ENCODE results near the gene COTL1. TPM values are rescaled to one million over a fixed set of nuclear protein-coding genes. Genes with fewer than 3 reads are reported as not detected.

Gene COTL1, protein sequence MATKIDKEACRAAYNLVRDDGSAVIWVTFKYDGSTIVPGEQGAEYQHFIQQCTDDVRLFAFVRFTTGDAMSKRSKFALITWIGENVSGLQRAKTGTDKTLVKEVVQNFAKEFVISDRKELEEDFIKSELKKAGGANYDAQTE
- 102 TPM for polyA plus RNA-seq (2013, experiment 1 of 2)
- polyA plus RNA-seq (2013, experiment 2 of 2): 104 TPM

DNA sequence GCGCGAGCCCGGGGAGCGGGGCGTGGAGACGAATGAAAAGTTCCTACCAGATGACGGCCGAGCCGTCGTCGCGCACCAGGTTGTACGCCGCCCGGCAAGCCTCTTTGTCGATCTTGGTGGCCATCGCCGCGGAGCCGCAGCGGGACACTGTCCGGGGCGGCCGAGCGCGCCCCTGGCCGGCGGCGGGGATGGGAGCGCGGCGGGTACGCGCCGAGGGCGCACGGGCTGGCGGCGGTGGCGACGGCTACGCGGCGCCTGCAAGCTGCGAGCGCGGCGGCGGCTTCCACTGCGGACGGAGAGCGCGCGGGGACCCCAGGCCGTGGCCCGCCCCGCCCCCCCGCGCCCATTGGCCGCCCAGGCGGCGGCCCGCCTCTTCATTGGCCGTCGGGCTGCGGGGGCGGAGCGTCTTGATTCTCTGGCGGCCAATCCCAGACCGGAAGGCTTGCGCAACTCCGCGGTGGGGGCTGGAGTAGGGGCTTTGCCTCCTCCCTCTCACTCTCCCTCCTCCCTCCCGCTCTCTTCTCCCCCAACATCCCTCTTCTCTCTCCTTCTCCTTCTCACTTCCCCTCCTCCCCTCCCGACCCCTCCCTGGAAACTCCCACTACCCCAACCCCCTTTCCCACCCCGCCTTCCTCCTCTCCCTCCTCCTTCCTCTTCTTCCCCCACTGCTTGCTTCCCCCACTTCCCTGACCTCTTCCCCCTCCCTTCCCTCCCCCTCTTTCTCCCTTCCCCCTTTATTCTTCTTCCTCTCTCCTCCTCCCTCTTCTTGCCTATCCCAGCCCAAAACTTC lies at the start of gene COTL1:
COTL1 (minus strand) TSS at position 288 of the 790 bp plus-strand sequence; CDS start at position 124, 164 bp downstream.
- H3K79me1 ChIP-seq (ENCODE audit: low read length): peaks cover 9% of the 10 kb centered on the region
- no peak within 1 kb of the TSS for H2AK5ac ChIP-seq (ENCODE audit: low read length)
- WGBS (ENCODE audit: extremely low coverage, insufficient coverage, low lambda C conversion rate): no CpG with 5 or more reads among the region's 76 CpGs
- H3K4ac ChIP-seq (ENCODE audit: low read depth, low read length): peak within 1 kb of the TSS; percentile 66
- H3K56ac ChIP-seq (ENCODE audit: low read length): peak within 1 kb of the TSS; percentile 90
- H3K4me2 ChIP-seq (ENCODE audit: low read length): peak within 1 kb of the TSS; percentile 90
- no peak within 1 kb of the TSS for H4K5ac ChIP-seq (ENCODE audit: low read length)
- no peak within 1 kb of the TSS for H4K8ac ChIP-seq (ENCODE audit: low read depth, low read length)
- no peaks in the 10 kb centered on the region for H3K36me3 ChIP-seq (ENCODE audit: control insufficient read depth, insufficient read depth, low read length)
- peak within 1 kb of the TSS; percentile 75 for H3K27ac ChIP-seq (ENCODE audit: low read depth, low read length)
- H2BK5ac ChIP-seq (ENCODE audit: low read length): peak within 1 kb of the TSS; percentile 89
- H3K23ac ChIP-seq (ENCODE audit: low read length): no peak within 1 kb of the TSS
- peak within 1 kb of the TSS; percentile 81 for H3K4me3 ChIP-seq (ENCODE audit: low read length)
- H3K27me3 ChIP-seq (ENCODE audit: insufficient read depth, low read length, poor library complexity): no peaks in the 10 kb centered on the region
- H3K18ac ChIP-seq (ENCODE audit: low read length): peak within 1 kb of the TSS; percentile 69
- peaks cover 29% of the 10 kb centered on the region for H3K79me2 ChIP-seq (ENCODE audit: control insufficient read depth, insufficient read depth, low read length)
- H2BK120ac ChIP-seq (ENCODE audit: low read depth, low read length): peak within 1 kb of the TSS; percentile 17
- peak; percentile 99 for DNase-seq
- H2BK15ac ChIP-seq (replicated peaks; ENCODE audit: low read depth): peak within 1 kb of the TSS; percentile 37
- peaks cover 2% of the 10 kb centered on the region for H3K4me1 ChIP-seq (ENCODE audit: control insufficient read depth, low read depth, low read length)
- peak within 1 kb of the TSS; percentile 85 for H3K9ac ChIP-seq (ENCODE audit: low read length)

DNA sequence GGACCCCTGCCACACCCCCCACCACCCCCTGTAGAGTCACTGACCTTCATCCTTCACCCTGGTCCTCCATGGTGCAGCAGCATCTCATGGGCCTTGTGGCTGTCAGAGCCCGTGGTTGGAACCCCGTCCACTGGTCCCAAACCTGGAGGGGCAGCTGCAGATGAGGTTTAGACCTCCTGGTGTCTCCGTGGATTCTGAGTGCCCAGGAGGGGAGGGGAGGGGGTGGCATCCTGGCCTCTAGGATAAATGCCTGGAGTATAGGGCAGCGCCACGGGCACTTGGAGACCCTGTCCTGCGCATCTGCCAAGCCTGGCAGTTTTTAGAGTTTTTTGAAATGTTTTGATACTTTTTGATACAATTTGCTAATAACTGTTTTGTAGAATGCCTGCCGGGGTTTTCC lies 48.0 kb upstream of the COTL1 start:
- Histone ChIP-seq H3K79me2 (ENCODE audit: control insufficient read depth, insufficient read depth, low read length) (no peaks in the 10 kb centered on the region), H3K27me3 (ENCODE audit: insufficient read depth, low read length, poor library complexity) (no peaks in the 10 kb centered on the region), H3K4me3 (ENCODE audit: low read length) (no peak overlapping the region), H4K8ac (ENCODE audit: low read depth, low read length) (no peak overlapping the region), H3K27ac (ENCODE audit: low read depth, low read length) (no peak overlapping the region), H3K18ac (ENCODE audit: low read length) (no peak overlapping the region), H3K4me2 (ENCODE audit: low read length) (no peak overlapping the region), H4K5ac (ENCODE audit: low read length) (no peak overlapping the region), H3K79me1 (ENCODE audit: low read length) (no peaks in the 10 kb centered on the region), H3K36me3 (ENCODE audit: control insufficient read depth, insufficient read depth, low read length) (peaks cover 2% of the 10 kb centered on the region), H2BK15ac (replicated peaks; ENCODE audit: low read depth) (no peak overlapping the region), H2AK5ac (ENCODE audit: low read length) (no peak overlapping the region), H3K56ac (ENCODE audit: low read length) (no peak overlapping the region), H3K9ac (ENCODE audit: low read length) (no peak overlapping the region), H3K4me1 (ENCODE audit: control insufficient read depth, low read depth, low read length) (no peaks in the 10 kb centered on the region), H2BK5ac (ENCODE audit: low read length) (no peak overlapping the region), H2BK120ac (ENCODE audit: low read depth, low read length) (no peak overlapping the region), H3K4ac (ENCODE audit: low read depth, low read length) (no peak overlapping the region), H3K23ac (ENCODE audit: low read length) (no peak overlapping the region)
- no peak for DNase-seq
- no CpG with 5 or more reads among the region's 7 CpGs for WGBS (ENCODE audit: extremely low coverage, insufficient coverage, low lambda C conversion rate)

DNA sequence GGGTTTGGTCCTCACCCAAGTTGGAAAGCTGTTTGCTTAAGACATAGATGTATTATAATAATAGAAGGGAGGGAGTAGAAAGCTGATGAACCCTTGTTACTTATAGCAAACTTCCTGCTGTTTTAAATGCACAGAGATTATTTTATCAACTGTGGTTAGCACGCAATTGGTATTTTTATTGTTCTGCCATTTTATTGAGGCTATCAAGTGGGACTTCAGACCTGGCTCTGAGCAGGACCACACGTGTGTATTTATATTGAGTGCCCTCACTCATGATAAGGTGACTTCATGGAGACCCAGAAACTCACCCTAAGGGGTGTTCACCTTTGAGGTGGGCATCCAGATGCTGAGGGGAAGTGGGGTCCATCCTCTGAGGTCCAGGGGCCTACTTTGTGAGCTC lies 47.5 kb upstream of the COTL1 start:
- Histone ChIP-seq H3K4ac (ENCODE audit: low read depth, low read length) (no peak overlapping the region), H3K79me1 (ENCODE audit: low read length) (no peaks in the 10 kb centered on the region), H3K18ac (ENCODE audit: low read length) (no peak overlapping the region), H3K23ac (ENCODE audit: low read length) (no peak overlapping the region), H3K4me1 (ENCODE audit: control insufficient read depth, low read depth, low read length) (no peaks in the 10 kb centered on the region), H3K4me3 (ENCODE audit: low read length) (no peak overlapping the region), H3K27ac (ENCODE audit: low read depth, low read length) (no peak overlapping the region), H3K4me2 (ENCODE audit: low read length) (no peak overlapping the region), H2BK5ac (ENCODE audit: low read length) (no peak overlapping the region), H2AK5ac (ENCODE audit: low read length) (no peak overlapping the region), H2BK15ac (replicated peaks; ENCODE audit: low read depth) (no peak overlapping the region), H3K79me2 (ENCODE audit: control insufficient read depth, insufficient read depth, low read length) (no peaks in the 10 kb centered on the region), H3K56ac (ENCODE audit: low read length) (no peak overlapping the region), H3K27me3 (ENCODE audit: insufficient read depth, low read length, poor library complexity) (no peaks in the 10 kb centered on the region), H3K36me3 (ENCODE audit: control insufficient read depth, insufficient read depth, low read length) (peaks cover 2% of the 10 kb centered on the region), H4K8ac (ENCODE audit: low read depth, low read length) (no peak overlapping the region), H3K9ac (ENCODE audit: low read length) (no peak overlapping the region), H4K5ac (ENCODE audit: low read length) (no peak overlapping the region), H2BK120ac (ENCODE audit: low read depth, low read length) (no peak overlapping the region)
- WGBS (ENCODE audit: extremely low coverage, insufficient coverage, low lambda C conversion rate): no CpG with 5 or more reads among the region's 2 CpGs
- no peak for DNase-seq

DNA sequence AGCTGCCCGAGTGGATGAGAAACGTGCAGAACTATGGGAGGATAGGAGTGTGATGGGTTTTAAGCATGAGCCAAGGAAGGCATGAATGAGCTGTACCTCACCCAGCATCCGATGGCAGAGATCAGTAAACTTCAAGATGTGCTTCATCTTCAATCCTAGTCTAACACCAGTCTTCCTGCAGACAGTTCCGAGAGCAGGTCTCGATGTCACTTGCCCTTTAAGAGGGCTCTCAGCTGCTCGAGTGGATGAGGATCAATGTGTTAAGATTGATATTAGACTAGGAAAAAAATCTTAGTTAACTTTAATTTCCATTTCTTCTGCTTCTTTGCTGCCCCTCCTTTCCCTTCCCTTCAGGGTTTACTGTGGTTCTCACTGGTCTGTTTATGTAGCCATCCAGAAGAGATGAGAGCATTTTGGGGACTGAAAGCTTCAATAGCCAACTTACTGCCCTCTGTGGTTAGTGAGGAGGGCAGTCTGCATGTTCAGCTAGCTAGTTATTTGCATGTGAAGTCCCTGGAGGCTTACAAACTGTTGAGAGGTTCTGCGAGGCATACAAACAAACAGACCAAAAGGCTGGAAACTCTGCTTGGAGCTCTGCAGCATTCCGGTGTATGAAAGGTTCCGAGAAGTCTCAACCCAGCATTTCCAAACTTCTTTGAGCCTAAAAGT lies 45.7 kb upstream of the COTL1 start:
- H3K18ac ChIP-seq (ENCODE audit: low read length): no peak overlapping the region
- H4K8ac ChIP-seq (ENCODE audit: low read depth, low read length): no peak overlapping the region
- H3K27me3 ChIP-seq (ENCODE audit: insufficient read depth, low read length, poor library complexity): no peaks in the 10 kb centered on the region
- H2BK5ac ChIP-seq (ENCODE audit: low read length): no peak overlapping the region
- no CpG with 5 or more reads among the region's 9 CpGs for WGBS (ENCODE audit: extremely low coverage, insufficient coverage, low lambda C conversion rate)
- H2AK5ac ChIP-seq (ENCODE audit: low read length): no peak overlapping the region
- no peak overlapping the region for H3K4ac ChIP-seq (ENCODE audit: low read depth, low read length)
- no peak overlapping the region for H4K5ac ChIP-seq (ENCODE audit: low read length)
- H3K27ac ChIP-seq (ENCODE audit: low read depth, low read length): no peak overlapping the region
- no peak overlapping the region for H3K4me2 ChIP-seq (ENCODE audit: low read length)
- H3K79me1 ChIP-seq (ENCODE audit: low read length): no peaks in the 10 kb centered on the region
- no peaks in the 10 kb centered on the region for H3K4me1 ChIP-seq (ENCODE audit: control insufficient read depth, low read depth, low read length)
- no peaks in the 10 kb centered on the region for H3K79me2 ChIP-seq (ENCODE audit: control insufficient read depth, insufficient read depth, low read length)
- no peak overlapping the region for H2BK15ac ChIP-seq (replicated peaks; ENCODE audit: low read depth)
- H2BK120ac ChIP-seq (ENCODE audit: low read depth, low read length): no peak overlapping the region
- H3K4me3 ChIP-seq (ENCODE audit: low read length): no peak overlapping the region
- H3K56ac ChIP-seq (ENCODE audit: low read length): no peak overlapping the region
- H3K36me3 ChIP-seq (ENCODE audit: control insufficient read depth, insufficient read depth, low read length): peaks cover 2% of the 10 kb centered on the region
- DNase-seq: no peak
- H3K23ac ChIP-seq (ENCODE audit: low read length): no peak overlapping the region
- no peak overlapping the region for H3K9ac ChIP-seq (ENCODE audit: low read length)

DNA sequence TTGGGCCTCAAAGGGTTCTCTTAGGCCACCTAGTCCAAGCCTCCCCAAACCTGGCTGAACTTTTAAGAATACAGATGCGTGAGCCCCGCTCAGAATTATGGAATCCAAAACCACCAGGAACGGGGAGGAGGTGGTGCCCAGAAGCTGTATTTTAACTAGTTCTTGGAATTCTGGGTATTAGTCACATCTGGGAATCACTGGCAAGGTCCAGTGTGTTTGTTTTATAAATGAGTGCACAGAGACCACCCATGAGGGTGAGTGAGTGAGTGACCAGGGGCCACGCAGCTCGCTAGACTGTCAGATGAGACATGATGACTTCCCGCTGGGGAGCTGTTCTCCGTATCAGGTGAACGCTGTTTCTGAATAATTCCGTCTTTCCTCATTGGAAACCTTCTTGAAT lies 44.6 kb upstream of the COTL1 start:
- no peaks in the 10 kb centered on the region for H3K79me2 ChIP-seq (ENCODE audit: control insufficient read depth, insufficient read depth, low read length)
- DNase-seq: no peak
- no peak overlapping the region for H2BK15ac ChIP-seq (replicated peaks; ENCODE audit: low read depth)
- H3K4ac ChIP-seq (ENCODE audit: low read depth, low read length): no peak overlapping the region
- no peak overlapping the region for H3K27ac ChIP-seq (ENCODE audit: low read depth, low read length)
- H2AK5ac ChIP-seq (ENCODE audit: low read length): no peak overlapping the region
- no CpG with 5 or more reads among the region's 9 CpGs for WGBS (ENCODE audit: extremely low coverage, insufficient coverage, low lambda C conversion rate)
- H3K4me1 ChIP-seq (ENCODE audit: control insufficient read depth, low read depth, low read length): no peaks in the 10 kb centered on the region
- H3K36me3 ChIP-seq (ENCODE audit: control insufficient read depth, insufficient read depth, low read length): peaks cover 2% of the 10 kb centered on the region
- no peak overlapping the region for H2BK5ac ChIP-seq (ENCODE audit: low read length)
- no peak overlapping the region for H4K5ac ChIP-seq (ENCODE audit: low read length)
- H3K4me3 ChIP-seq (ENCODE audit: low read length): no peak overlapping the region
- H3K56ac ChIP-seq (ENCODE audit: low read length): no peak overlapping the region
- no peak overlapping the region for H3K9ac ChIP-seq (ENCODE audit: low read length)
- no peak overlapping the region for H4K8ac ChIP-seq (ENCODE audit: low read depth, low read length)
- H3K18ac ChIP-seq (ENCODE audit: low read length): no peak overlapping the region
- H3K27me3 ChIP-seq (ENCODE audit: insufficient read depth, low read length, poor library complexity): no peaks in the 10 kb centered on the region
- H3K4me2 ChIP-seq (ENCODE audit: low read length): no peak overlapping the region
- H2BK120ac ChIP-seq (ENCODE audit: low read depth, low read length): no peak overlapping the region
- no peaks in the 10 kb centered on the region for H3K79me1 ChIP-seq (ENCODE audit: low read length)
- H3K23ac ChIP-seq (ENCODE audit: low read length): no peak overlapping the region
